ENCODE data around the gene LTBP1.

Gene LTBP1

GRCh38 chr2:33425586-33426031 is 478.9 kb downstream of the LTBP1 start:
- Histone ChIP-seq H3K4me3 (ENCODE audit: insufficient read depth in 1 of 2, low read depth in 1 of 2, low read length in 2 of 2) (no peak overlapping the region), H3K27me3 (ENCODE audit: control insufficient read depth in 1 of 2, insufficient read depth in 1 of 2, low read length in 2 of 2) (no peaks in the 10 kb centered on the region), H4K8ac (ENCODE audit: low read length) (peak overlapping the region; percentile 47), H2AFZ (ENCODE audit: low read depth, low read length) (no peak overlapping the region), H3K18ac (ENCODE audit: low read depth in 1 of 2, low read length in 2 of 2) (no peak overlapping the region), H2BK12ac (ENCODE audit: low read length in 2 of 2) (peak overlapping the region in 1 of 2 experiments; percentile 8), H3K4me2 (ENCODE audit: low read length, poor library complexity, severe bottlenecking) (no peak overlapping the region), H3K4me1 (ENCODE audit: control insufficient read depth, insufficient read depth, low read depth, low read length) (peaks cover 2% of the 10 kb centered on the region), H2BK120ac (ENCODE audit: low read depth, low read length) (peak overlapping the region; percentile 52), H3K23ac (ENCODE audit: low read length in 2 of 2) (no peak overlapping the region), H3K14ac (ENCODE audit: low read length in 2 of 2) (no peak overlapping the region), H2BK15ac (ENCODE audit: low read depth, poor library complexity, severe bottlenecking) (no peak overlapping the region), H3K27ac (ENCODE audit: low read length, poor library complexity, severe bottlenecking) (no peak overlapping the region), H4K91ac (ENCODE audit: low read length) (peak overlapping the region; percentile 82), H2BK5ac (ENCODE audit: low read depth, low read length, poor library complexity, severe bottlenecking) (no peak overlapping the region), H3K9me3 (ENCODE audit: control insufficient read depth, low read length) (no peaks in the 10 kb centered on the region), H3K9ac (ENCODE audit: low read length) (no peak overlapping the region), H3K79me1 (replicated peaks; ENCODE audit: low read length, poor library complexity, severe bottlenecking) (no peaks in the 10 kb centered on the region), H3K36me3 (ENCODE audit: control insufficient read depth in 1 of 2, insufficient read depth in 2 of 2, low read depth in 1 of 2, low read length in 2 of 2) (no peaks in the 10 kb centered on the region), H2AK5ac (ENCODE audit: low read length, severe bottlenecking) (no peak overlapping the region), H3K4ac (ENCODE audit: low read depth in 1 of 2, low read length in 2 of 2) (peak overlapping the region in 1 of 2 experiments; percentile 54)
- DNase-seq, result peak; percentile 62
- WGBS, result no CpG with 5 or more reads among the region's 1 CpG

- H3K79me1 ChIP-seq (replicated peaks; ENCODE audit: low read length, poor library complexity, severe bottlenecking), result no peaks in the 10 kb centered on the region
- H3K4me3 ChIP-seq (ENCODE audit: insufficient read depth in 1 of 2, low read depth in 1 of 2, low read length in 2 of 2), result no peak overlapping the region
- no peaks in the 10 kb centered on the region for H3K27me3 ChIP-seq (ENCODE audit: control insufficient read depth in 1 of 2, insufficient read depth in 1 of 2, low read length in 2 of 2)
- peak overlapping the region; percentile 25 to 58 for H3K18ac ChIP-seq (ENCODE audit: low read depth in 1 of 2, low read length in 2 of 2)
- H3K9ac ChIP-seq (ENCODE audit: low read length), result no peak overlapping the region
- peak overlapping the region; percentile 54 for H4K8ac ChIP-seq (ENCODE audit: low read length)
- no peak overlapping the region for H2AK5ac ChIP-seq (ENCODE audit: low read length, severe bottlenecking)
- no peak overlapping the region for H3K23ac ChIP-seq (ENCODE audit: low read length in 2 of 2)
- H3K4ac ChIP-seq (ENCODE audit: low read depth in 1 of 2, low read length in 2 of 2), result peak overlapping the region in 1 of 2 experiments; percentile 20
- H3K9me3 ChIP-seq (ENCODE audit: control insufficient read depth, low read length), result no peaks in the 10 kb centered on the region
- WGBS, result 0% methylated on average over 1 of the region's 3 CpGs
- H2BK12ac ChIP-seq (ENCODE audit: low read length in 2 of 2), result peak overlapping the region in 1 of 2 experiments; percentile 51
- H3K27ac ChIP-seq (ENCODE audit: low read length, poor library complexity, severe bottlenecking), result no peak overlapping the region
- no peak overlapping the region for H2BK5ac ChIP-seq (ENCODE audit: low read depth, low read length, poor library complexity, severe bottlenecking)
- no peak overlapping the region for H2AFZ ChIP-seq (ENCODE audit: low read depth, low read length)
- H3K4me2 ChIP-seq (ENCODE audit: low read length, poor library complexity, severe bottlenecking), result no peak overlapping the region
- no peak overlapping the region for H2BK15ac ChIP-seq (ENCODE audit: low read depth, poor library complexity, severe bottlenecking)
- H3K4me1 ChIP-seq (ENCODE audit: control insufficient read depth, insufficient read depth, low read depth, low read length), result peaks cover 2% of the 10 kb centered on the region
- no peak overlapping the region for H4K91ac ChIP-seq (ENCODE audit: low read length)
- H3K36me3 ChIP-seq (ENCODE audit: control insufficient read depth in 1 of 2, insufficient read depth in 2 of 2, low read depth in 1 of 2, low read length in 2 of 2), result no peaks in the 10 kb centered on the region
- H3K14ac ChIP-seq (ENCODE audit: low read length in 2 of 2), result no peak overlapping the region
- H2BK120ac ChIP-seq (ENCODE audit: low read depth, low read length), result peak overlapping the region; percentile 49
- peak; percentile 37 for DNase-seq
Observed at GRCh38 chr2:33426666-33427231, 480.0 kb downstream of the LTBP1 start.

GRCh38 chr2:33430077-33430476 is 483.3 kb downstream of the LTBP1 start:
- H3K18ac ChIP-seq (ENCODE audit: low read depth in 1 of 2, low read length in 2 of 2), result no peak overlapping the region
- no peak overlapping the region for H3K4me3 ChIP-seq (ENCODE audit: insufficient read depth in 1 of 2, low read depth in 1 of 2, low read length in 2 of 2)
- H3K9ac ChIP-seq (ENCODE audit: low read length), result no peak overlapping the region
- no peak overlapping the region for H3K4me2 ChIP-seq (ENCODE audit: low read length, poor library complexity, severe bottlenecking)
- DNase-seq, result no peak
- H3K36me3 ChIP-seq (ENCODE audit: control insufficient read depth in 1 of 2, insufficient read depth in 2 of 2, low read depth in 1 of 2, low read length in 2 of 2), result no peaks in the 10 kb centered on the region
- WGBS, result no CpG with 5 or more reads among the region's 3 CpGs
- no peak overlapping the region for H2BK15ac ChIP-seq (ENCODE audit: low read depth, poor library complexity, severe bottlenecking)
- H3K23ac ChIP-seq (ENCODE audit: low read length in 2 of 2), result no peak overlapping the region
- H3K4me1 ChIP-seq (ENCODE audit: control insufficient read depth, insufficient read depth, low read depth, low read length), result peaks cover 2% of the 10 kb centered on the region
- H3K4ac ChIP-seq (ENCODE audit: low read depth in 1 of 2, low read length in 2 of 2), result no peak overlapping the region
- H4K91ac ChIP-seq (ENCODE audit: low read length), result no peak overlapping the region
- H3K14ac ChIP-seq (ENCODE audit: low read length in 2 of 2), result no peak overlapping the region
- no peaks in the 10 kb centered on the region for H3K79me1 ChIP-seq (replicated peaks; ENCODE audit: low read length, poor library complexity, severe bottlenecking)
- no peak overlapping the region for H3K27ac ChIP-seq (ENCODE audit: low read length, poor library complexity, severe bottlenecking)
- H2BK5ac ChIP-seq (ENCODE audit: low read depth, low read length, poor library complexity, severe bottlenecking), result no peak overlapping the region
- no peak overlapping the region for H4K8ac ChIP-seq (ENCODE audit: low read length)
- no peak overlapping the region for H2BK120ac ChIP-seq (ENCODE audit: low read depth, low read length)
- H2AK5ac ChIP-seq (ENCODE audit: low read length, severe bottlenecking), result no peak overlapping the region
- no peaks in the 10 kb centered on the region for H3K27me3 ChIP-seq (ENCODE audit: control insufficient read depth in 1 of 2, insufficient read depth in 1 of 2, low read length in 2 of 2)
- no peaks in the 10 kb centered on the region for H3K9me3 ChIP-seq (ENCODE audit: control insufficient read depth, low read length)
- no peak overlapping the region for H2BK12ac ChIP-seq (ENCODE audit: low read length in 2 of 2)
- no peak overlapping the region for H2AFZ ChIP-seq (ENCODE audit: low read depth, low read length)

GRCh38 chr2:33430856-33431255 is 484.1 kb downstream of the LTBP1 start:
- Histone ChIP-seq H3K27me3 (ENCODE audit: control insufficient read depth in 1 of 2, insufficient read depth in 1 of 2, low read length in 2 of 2) (no peaks in the 10 kb centered on the region), H3K9ac (ENCODE audit: low read length) (no peak overlapping the region)

More at GRCh38 chr2:33430856-33431255, 484.1 kb downstream of the LTBP1 start:
- Histone ChIP-seq H3K79me1 (replicated peaks; ENCODE audit: low read length, poor library complexity, severe bottlenecking) (no peaks in the 10 kb centered on the region), H3K4me1 (ENCODE audit: control insufficient read depth, insufficient read depth, low read depth, low read length) (peaks cover 2% of the 10 kb centered on the region), H3K4me2 (ENCODE audit: low read length, poor library complexity, severe bottlenecking) (no peak overlapping the region), H3K36me3 (ENCODE audit: control insufficient read depth in 1 of 2, insufficient read depth in 2 of 2, low read depth in 1 of 2, low read length in 2 of 2) (no peaks in the 10 kb centered on the region), H2BK12ac (ENCODE audit: low read length in 2 of 2) (no peak overlapping the region), H3K9me3 (ENCODE audit: control insufficient read depth, low read length) (no peaks in the 10 kb centered on the region), H4K91ac (ENCODE audit: low read length) (no peak overlapping the region), H2AK5ac (ENCODE audit: low read length, severe bottlenecking) (no peak overlapping the region), H3K14ac (ENCODE audit: low read length in 2 of 2) (no peak overlapping the region), H3K27ac (ENCODE audit: low read length, poor library complexity, severe bottlenecking) (no peak overlapping the region), H2BK120ac (ENCODE audit: low read depth, low read length) (no peak overlapping the region), H3K23ac (ENCODE audit: low read length in 2 of 2) (no peak overlapping the region), H2BK15ac (ENCODE audit: low read depth, poor library complexity, severe bottlenecking) (no peak overlapping the region), H4K8ac (ENCODE audit: low read length) (peak overlapping the region; percentile 1), H2BK5ac (ENCODE audit: low read depth, low read length, poor library complexity, severe bottlenecking) (no peak overlapping the region), H2AFZ (ENCODE audit: low read depth, low read length) (no peak overlapping the region), H3K18ac (ENCODE audit: low read depth in 1 of 2, low read length in 2 of 2) (peak overlapping the region in 1 of 2 experiments; percentile 11), H3K4ac (ENCODE audit: low read depth in 1 of 2, low read length in 2 of 2) (no peak overlapping the region), H3K4me3 (ENCODE audit: insufficient read depth in 1 of 2, low read depth in 1 of 2, low read length in 2 of 2) (no peak overlapping the region)
- no CpG with 5 or more reads among the region's 1 CpG for WGBS
- DNase-seq, result peak; percentile 26
